ENCODE results near the gene WBP1. TPM values are rescaled to one million over a fixed set of nuclear protein-coding genes. Genes with fewer than 3 reads are reported as not detected.

Gene WBP1
- total RNA-seq, 2 donors from 2014 or later, result 28.2 to 40.5 TPM

DNA sequence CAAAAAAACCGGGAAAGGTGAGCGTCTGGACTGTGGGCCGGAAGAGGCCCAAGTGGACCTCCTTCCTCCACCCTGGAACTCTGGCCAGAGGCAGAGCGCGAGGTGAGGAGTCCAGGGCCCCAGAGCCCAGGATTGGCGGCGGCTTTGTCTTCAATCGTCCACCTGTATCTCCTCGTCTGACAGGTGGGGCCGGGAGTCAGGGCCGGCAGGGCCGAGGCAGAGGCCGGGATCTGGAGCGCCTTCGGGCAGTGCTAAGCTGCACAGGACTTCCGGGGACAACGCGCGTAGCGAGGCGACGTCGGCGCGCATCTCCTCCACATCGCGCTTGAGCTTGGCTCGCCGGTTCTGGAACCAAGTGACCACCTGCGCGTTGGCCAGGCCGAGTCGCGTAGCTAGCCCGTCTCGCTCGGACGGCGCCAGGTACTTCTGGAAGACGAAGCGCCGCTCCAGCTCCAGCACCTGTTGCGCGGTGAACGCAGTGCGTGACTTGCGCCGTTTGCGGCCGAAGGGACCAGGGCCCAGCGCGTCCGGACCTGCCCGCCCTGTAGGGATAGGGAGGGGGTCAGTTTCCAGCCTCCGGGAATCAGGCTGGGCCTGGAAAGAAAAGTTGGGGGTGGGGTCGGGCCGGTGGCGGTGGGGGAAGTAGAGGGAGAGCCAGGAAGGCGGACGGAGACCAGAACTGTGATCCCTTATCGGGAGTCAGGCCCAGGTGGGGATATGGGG lies 39.7 kb downstream of the WBP1 start:
- peak; percentile 80 for DNase-seq (ENCODE audit: low spot score)
- intact Hi-C loops (cut with DNase I), result no loop called here

GRCh38 chr2:74498500-74499266 lies 40.4 kb downstream of the WBP1 start:
- intact Hi-C loops (cut with DNase I), result no loop called here
- DNase-seq (ENCODE audit: low spot score), result peak; percentile 73

GRCh38 chr2:74499267-74499939 lies 41.2 kb downstream of the WBP1 start, which contains the start of gene LBX2:
Gene LBX2, minus strand, starts transcription at chr2:74499603. Its CDS starts 66 bp downstream, at chr2:74499537.
- intact Hi-C loops (cut with DNase I), result no loop called here
- peak; percentile 80 for DNase-seq (ENCODE audit: low spot score)

DNA sequence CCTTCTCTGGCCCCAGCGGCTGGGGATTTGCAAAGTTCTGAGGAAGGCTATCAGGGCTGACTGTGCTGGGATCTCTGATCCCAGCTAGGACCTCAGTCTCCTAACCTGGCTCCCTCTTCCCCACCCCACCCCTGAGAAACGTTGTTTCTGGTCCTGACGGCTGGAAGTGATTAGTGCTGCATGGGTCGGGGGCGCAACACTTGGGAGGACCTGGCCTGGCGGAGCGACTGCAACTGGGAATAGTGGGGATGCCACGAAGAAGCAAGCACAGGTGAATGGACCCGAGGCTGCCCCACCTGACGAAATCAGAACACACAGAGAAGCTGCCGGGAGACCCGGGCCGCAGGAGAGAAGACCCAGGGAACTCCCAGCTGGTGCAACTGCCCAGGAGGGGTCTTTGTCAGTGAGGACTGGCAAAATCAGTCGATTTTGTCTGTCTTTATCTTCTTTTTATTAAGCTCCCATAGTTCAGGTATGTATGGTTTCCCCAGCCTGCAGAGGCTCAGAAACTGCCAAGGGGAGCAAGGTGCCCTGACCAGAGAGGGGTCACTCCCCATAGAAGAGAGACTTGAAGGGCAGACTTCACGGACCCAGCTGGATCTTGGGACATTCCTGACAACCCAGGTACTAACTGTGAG lies 41.8 kb downstream of the WBP1 start:
- peak; percentile 38 for DNase-seq (ENCODE audit: low spot score)
- intact Hi-C loops (cut with DNase I), result no loop called here

DNA sequence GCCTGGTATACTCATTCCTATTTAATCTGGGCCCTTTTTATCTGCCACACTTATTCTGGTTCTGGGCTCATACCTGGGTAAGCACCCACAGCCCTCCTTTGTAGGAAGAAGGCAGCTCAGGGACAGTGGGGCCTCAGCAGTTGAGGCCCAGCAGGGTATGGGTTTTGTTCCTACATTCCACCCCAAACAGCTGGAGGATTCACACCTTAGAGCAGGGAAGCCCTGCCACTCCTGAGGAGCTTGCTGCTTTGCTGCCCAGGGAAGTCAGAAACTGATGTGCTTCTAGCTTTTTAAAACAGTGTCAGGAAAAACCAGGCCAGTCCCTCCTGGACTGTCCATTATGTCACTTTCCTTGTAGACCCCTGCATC lies 42.3 kb downstream of the WBP1 start:
- intact Hi-C loops (cut with DNase I), result no loop called here
- DNase-seq (ENCODE audit: low spot score), result no peak

DNA sequence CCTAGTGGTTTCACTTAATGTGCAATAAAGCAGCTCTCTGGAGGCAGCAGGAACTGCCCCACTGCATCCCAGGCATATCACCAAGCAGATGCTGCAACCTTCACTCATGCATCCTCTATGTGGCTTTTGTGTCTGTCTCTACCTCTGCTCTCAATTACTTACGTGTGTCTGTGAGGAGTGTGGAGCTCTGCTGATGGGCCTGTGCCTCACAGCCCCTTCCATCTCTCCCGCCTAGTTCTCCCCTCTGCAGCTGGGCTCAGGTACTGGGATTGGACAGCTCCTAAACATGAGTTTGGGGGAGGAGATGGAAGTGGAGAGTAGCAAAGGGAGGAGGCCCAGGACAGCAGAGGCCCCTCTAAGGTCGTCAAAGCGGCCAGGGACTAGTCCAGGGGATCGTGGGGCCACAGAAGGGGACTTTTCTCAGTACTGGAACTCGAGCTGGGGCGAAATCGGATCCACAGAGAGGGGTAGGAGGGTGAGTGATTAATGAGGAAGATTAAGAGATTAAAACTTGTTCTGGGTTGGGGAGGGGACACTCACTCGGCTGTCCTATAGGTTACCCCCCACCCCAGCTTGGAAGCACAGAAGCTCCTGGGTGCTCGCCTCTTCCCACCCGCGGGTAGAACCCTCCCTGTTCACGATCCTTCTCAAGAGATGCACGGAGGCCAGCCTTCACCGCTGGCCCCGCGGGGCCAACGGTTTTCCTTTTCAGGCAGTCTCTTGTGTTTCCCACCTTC lies 43.3 kb downstream of the WBP1 start:
- intact Hi-C loops (cut with DNase I), result no loop called here
- DNase-seq (ENCODE audit: low spot score), result peak; percentile 61

DNA sequence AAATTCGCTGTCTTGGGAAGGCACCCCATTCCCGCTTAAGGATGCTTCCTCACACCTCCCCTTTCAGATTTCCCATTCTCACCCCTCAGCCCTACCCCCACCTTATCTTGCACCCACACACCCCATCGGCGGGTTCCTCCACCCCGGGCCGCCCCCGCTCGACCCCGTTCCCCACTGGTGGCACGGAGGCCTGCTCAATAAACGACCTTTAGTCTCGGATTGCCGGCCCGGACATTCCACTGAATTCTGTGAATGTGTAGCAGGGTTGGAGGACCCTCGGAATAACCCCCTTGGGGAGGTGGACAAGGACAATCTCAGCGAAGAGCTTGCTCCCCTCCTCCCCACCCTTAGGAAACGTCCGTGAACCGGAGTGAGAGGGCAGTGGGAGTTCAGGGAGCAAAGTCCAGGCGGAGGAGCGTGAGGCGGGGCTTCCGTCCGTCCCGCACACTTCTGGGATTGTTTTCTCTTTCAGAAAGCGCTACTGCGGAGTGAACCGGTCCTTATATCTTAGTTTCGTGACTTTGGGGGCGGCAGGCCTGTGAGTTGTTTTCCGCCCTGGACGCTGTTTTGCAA lies 44.0 kb downstream of the WBP1 start:
- DNase-seq (ENCODE audit: low spot score), result peak; percentile 79
- intact Hi-C loops (cut with DNase I), result no loop called here

- DNase-seq (ENCODE audit: low spot score), result peak; percentile 94
- intact Hi-C loops (cut with DNase I), result no loop called here
These were observed 44.7 kb downstream of the WBP1 start for GRCh38 chr2:74502720-74503505.

DNA sequence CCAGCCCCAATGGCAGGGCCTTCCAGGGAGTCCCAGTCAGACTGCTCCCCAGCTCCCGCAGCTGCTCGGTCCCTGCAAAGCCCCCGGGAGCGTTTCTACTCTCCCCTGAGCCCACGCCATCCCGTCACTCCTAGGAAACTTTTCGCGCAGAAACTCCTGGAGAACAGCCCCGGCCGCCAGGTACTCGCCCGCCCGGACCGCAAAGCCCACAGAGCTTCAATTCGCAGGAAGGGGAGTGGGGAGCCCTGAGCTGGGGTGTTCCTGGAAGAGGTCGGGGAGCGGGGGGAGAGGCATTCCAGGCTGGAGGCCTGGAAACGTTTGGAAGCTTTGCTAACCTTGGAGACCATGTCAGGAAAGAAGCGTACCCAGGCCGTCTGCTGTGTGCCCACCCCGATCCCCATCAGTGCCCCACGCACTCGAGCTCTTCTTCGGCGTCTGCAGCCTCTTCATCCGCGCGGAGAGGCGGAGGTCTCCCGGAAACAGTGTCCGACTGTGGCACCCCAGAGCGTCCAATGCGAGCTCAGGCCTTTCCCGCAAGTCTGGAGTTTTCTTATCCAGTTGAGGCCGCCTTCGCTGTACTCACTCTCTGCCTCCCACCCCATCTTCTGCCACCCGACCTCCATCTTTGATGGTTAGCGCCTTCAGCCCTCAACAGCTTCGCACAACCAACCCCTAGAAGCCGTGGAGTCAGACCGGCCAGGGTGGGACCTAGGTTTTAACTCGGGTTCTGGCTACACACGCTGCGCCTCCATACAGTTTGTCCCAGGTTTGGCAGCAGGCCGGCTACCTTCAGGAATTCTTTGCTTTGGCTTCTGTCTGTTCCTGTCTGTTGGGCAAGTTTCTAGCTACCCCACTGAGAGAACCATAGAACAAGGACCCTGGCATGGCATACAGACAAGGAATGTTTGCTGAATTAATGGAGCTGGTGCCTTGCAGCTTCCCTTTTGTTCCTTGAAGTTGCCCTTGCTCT lies 45.6 kb downstream of the WBP1 start:
- peak; percentile 82 for DNase-seq (ENCODE audit: low spot score)
- intact Hi-C loops (cut with DNase I), result no loop called here

- intact Hi-C loops (cut with DNase I), result no loop called here
- DNase-seq (ENCODE audit: low spot score), result peak; percentile 64
These were observed 46.4 kb downstream of the WBP1 start for GRCh38 chr2:74504591-74504990.

GRCh38 chr2:74505448-74506246 lies 47.4 kb downstream of the WBP1 start:
- no peak for DNase-seq (ENCODE audit: low spot score)
- intact Hi-C loops (cut with DNase I), result no loop called here

DNA sequence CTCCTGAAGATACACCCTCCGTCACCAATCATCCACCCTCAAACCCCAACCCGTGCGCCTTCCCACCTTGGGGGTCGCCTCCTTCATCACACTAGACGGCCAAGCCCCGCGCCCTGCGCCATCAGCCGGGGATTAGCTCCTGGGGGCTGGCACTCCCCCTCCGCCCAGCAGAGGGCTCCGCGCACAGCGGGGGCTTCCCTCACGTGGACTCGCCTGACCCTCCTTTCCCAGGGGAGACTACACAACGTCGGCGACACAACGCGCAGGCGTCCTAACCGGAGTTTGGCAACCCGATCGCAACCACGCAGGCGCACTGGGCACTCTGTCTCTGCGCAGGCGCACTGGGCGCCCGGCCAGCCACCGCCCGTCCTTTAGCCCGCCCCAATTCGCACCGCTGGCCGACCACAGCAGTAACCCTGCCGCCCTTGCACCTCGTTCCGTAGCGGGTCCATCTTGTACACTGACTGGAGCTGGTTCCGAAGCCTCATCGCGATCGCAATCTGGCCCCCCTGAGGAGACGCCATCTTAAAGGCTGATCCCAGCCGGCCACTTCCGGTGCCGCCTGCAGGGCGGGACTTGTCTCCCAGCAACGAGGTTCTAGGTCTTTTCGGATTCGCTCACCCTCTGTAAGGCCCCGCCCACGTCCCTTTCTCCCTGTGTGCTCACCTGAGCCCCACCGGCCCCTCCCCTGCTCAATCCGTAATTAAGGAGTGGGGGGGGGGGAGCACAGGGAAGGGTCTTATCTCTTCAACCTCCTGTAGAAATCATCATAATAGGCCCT lies 49.1 kb downstream of the WBP1 start, which contains the start of gene PCGF1:
PCGF1 (minus strand) TSS at position 551 of the 781 bp plus-strand sequence; CDS start at position 524, 27 bp downstream.
- intact Hi-C loops (cut with DNase I), result no loop called here
- peak; percentile 100 for DNase-seq (ENCODE audit: low spot score)

- intact Hi-C loops (cut with DNase I), result no loop called here
- DNase-seq (ENCODE audit: low spot score), result peak; percentile 83
These were observed 49.8 kb downstream of the WBP1 start for GRCh38 chr2:74507926-74508520.

- DNase-seq (ENCODE audit: low spot score), result peak; percentile 12
- intact Hi-C loops (cut with DNase I), result no loop called here
These were observed 52.0 kb downstream of the WBP1 start for GRCh38 chr2:74510272-74510671.
